T-helper 1 cell treated with Interleukin-12 subunit alpha and Interleukin-12 subunit beta and Interleukin-4 antibody, amounts not matched to agents 30 ng/mL and 1 ng/mL, for 36 hours (primary cell): ENCODE measurements around the gene ITGB1BP1. TPM values are rescaled to one million over a fixed set of nuclear protein-coding genes. Genes with fewer than 3 reads are reported as not detected.

Source experiments
- intact Hi-C: fragments of 100-400 bp; cut with micrococcal nuclease; formaldehyde crosslinking; loops from one replicate; pipeline ENCODE4 v1.15.1; 2024
- total RNA-seq: library from RNA; stranded (reverse); gene quantifications from 2 replicates; pipeline ENCODE4 v1.2.3, GENCODE V29; 2022

Gene ITGB1BP1
- total RNA-seq, result 108 and 114 TPM in 2 replicates

- intact Hi-C loops, result loop anchor here (1.0 to 10.0 kb wide), 19 partner anchors 51 to 1734 kb away; partner anchors contain the start of genes ADAM17, ASAP2, GRHL1 and HPCAL1
Observed at GRCh38 chr2:9423100-9423921, at the start of gene ITGB1BP1, which contains the start of gene CPSF3. Gene ITGB1BP1 (minus strand): TSS chr2:9423528. CDS start chr2:9418697, 4,831 bp downstream. Gene CPSF3 (plus strand): TSS chr2:9423654. CDS start chr2:9423774, 120 bp downstream.

GRCh38 chr2:9472511-9472910, 49.2 kb upstream of the ITGB1BP1 start:
- intact Hi-C loops, result loop anchor here (5.0 to 10.0 kb wide), 2 partner anchors 142 to 975 kb away; partner anchors contain the start of gene ODC1

- intact Hi-C loops, result loop anchor here (5.0 to 10.0 kb wide), 2 partner anchors 144 to 976 kb away; partner anchors contain the start of gene ODC1
Observed at GRCh38 chr2:9471206-9471605, 47.9 kb upstream of the ITGB1BP1 start.

DNA sequence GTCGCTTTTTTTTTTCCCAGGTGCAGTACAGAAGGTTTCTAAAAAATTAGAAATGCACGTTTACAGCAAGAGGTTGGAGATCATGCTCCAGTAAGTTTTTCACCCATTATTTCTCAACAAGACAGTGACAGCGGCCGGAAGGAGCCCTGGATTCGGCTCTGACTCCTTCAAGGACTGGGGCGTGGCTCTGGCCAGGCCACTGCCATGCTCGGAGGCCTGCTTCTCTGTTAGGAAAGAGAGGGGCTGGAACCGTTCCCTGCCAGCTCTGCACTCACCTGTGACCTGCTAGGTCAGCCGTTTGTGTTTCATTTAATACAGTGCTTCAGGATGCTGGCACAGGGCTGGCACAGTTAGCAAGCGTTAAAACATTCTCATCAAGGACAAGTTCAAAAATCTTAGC, 44.4 kb upstream of the ITGB1BP1 start:
- intact Hi-C loops, result no loop called here

GRCh38 chr2:9466147-9466683, 42.9 kb upstream of the ITGB1BP1 start:
- intact Hi-C loops, result no loop called here

DNA sequence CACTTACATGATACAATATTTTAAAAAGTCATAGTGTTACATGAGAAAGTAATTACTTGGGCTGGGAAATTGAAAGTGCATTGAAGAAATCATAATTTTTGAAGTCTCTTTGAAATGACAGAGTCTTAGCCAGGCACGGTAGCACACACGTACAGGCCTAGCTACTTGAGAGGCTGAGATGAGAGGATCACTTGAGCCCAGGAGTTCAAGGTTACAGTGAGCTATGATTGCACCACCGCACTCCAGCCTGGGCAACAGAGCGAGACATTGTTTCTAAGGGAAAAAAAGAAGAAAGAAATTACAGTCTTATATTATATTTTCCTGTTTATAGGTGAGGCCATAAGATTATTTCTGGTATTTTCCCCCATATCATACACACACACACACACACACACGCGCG, 41.8 kb upstream of the ITGB1BP1 start:
- intact Hi-C loops, result no loop called here

DNA sequence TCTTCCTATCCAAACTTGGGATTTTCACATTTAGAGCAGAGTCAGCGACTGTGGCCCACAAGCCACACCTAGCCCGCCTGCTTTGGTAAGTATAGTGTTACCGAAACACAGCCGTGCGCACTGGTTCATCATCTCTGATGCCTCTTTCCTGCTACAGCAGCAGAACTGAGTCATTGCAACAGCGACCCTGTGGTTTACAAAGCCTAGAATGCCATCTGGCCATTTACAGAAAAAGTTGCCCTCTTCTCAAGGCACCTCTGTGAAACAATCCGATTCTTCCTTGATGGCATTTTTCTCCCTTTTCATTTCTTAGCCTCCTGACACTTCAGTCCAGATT, 40.3 kb upstream of the ITGB1BP1 start:
- intact Hi-C loops, result no loop called here

- intact Hi-C loops, result no loop called here
Observed at GRCh38 chr2:9462886-9463697, 39.8 kb upstream of the ITGB1BP1 start.

DNA sequence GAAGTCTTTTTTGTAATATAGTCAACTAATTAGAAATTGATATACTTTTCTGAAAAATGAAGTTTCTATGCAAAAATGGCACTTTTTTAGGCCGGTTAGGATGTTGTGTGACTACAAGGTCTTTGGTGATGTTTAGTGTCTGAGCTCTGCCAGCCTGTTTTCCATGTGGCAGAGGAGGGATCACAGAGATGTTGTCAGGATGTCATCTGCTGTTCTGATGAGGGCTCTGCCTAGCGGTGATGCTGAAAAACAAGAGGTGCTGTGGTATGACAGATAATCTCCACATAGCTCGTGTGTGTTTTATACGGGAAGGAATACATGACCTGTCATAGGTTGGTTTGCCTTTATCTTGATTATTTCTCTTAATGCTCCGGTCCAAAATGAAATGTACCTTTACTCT, 39.0 kb upstream of the ITGB1BP1 start:
- intact Hi-C loops, result no loop called here

DNA sequence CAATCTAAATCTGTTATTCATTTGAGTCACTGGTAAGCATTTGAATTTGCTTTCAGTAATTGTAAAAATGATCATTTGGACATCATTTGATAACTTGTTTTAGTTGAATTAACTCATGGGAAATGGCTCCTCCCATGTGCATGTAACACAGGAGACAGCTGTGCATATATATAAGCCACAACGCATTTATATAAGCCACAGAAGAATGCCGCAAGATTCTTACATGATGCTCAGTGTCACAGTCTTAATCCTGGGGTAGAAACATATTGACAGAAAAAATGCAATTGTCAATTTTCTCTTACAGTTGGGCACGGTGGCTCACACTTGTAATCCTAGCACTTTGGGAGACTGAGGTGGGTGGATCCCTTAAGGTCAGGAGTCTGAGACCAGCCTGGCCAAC, 37.8 kb upstream of the ITGB1BP1 start:
- intact Hi-C loops, result no loop called here

- intact Hi-C loops, result no loop called here
Observed at GRCh38 chr2:9460441-9461017, 37.2 kb upstream of the ITGB1BP1 start.

- intact Hi-C loops, result no loop called here
Observed at GRCh38 chr2:9451231-9451630, 27.9 kb upstream of the ITGB1BP1 start.

DNA sequence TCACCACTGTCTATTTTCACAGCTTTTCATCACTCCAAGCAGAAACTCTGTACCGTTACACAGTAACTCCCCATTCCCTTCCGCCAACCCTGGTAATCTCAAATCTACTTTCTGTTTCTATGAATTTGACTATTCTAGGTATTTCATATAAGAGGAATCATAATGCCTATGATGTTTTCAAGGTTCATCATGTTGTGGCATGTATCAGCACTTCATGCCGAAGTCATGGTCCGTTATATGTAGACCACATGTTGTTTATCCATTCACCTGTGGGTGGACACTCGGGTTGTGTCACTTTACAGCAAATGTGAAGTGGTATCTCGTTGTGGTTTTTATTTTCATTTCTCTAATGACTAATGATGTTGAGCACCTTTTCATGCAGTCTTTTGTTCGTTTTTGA, 21.8 kb upstream of the ITGB1BP1 start:
- intact Hi-C loops, result no loop called here

- intact Hi-C loops, result no loop called here
Observed at GRCh38 chr2:9443526-9443925, 20.2 kb upstream of the ITGB1BP1 start.

- intact Hi-C loops, result no loop called here
Observed at GRCh38 chr2:9441556-9441955, 18.2 kb upstream of the ITGB1BP1 start.

DNA sequence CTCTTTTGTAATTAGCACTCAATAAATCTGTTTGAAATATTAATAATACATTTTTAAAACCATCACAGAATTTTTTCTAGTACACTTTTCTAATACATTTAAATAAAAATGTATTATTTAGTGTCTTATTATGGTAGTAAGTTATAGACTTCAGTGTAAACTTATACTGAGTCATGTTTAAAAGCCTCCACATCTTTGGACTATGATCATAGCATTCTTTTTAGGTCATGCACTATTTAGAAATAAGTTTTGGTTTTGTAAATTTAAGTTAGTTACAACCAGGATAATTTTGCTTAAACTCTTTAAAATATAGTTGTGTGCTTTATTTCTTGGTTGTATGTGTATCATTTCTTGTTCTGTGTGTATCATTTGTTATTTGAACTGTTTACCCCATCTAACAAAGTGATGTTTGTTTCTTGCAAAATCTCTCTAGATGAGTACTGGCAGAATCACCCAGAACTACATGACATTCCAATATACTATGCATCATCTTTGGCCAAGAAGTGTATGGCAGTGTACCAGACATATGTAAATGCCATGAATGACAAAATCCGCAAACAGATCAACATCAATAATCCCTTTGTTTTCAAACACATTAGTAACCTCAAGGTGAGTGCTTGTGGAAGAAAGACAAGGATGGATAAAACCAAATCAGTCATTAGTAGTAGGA, 16.9 kb upstream of the ITGB1BP1 start:
- intact Hi-C loops, result no loop called here

DNA sequence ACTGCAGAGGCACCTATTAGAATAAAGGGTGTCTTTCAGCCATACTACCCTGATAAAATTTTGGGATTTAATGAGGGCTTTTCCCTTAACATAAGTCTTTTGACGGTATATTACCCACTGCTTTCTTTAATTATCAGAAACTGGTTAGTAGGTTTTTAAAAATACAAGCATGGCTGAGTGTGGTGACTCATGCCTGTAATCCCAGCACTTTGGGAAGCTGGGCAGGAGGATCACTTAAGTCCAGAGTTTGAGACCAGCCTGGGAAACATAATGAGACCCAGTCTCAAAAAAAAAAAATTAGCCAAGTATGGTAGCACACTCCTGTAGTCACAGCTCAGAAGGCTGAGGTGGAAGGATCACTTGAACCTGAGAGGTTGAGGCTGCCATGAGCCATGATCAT, 16.2 kb upstream of the ITGB1BP1 start:
- intact Hi-C loops, result no loop called here

DNA sequence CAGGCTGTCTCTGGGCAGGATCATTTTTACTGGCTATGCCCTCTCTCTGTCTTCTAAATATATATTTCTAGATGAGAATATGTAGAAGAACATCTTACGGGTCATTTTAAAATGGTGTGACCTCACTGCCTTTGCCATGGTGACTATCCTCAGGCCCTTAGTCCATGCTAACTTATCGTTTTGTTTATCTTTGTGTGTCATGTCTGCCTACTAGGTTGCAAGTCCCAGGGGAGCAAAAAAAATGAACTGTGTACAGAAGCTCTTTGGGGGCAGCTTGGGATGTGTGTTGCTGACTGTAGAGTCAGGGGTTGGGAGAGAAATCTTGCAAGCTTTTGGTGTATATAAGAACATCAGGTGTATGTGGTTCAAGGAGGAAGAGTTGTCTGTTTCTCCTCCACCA, 11.2 kb upstream of the ITGB1BP1 start:
- intact Hi-C loops, result no loop called here

DNA sequence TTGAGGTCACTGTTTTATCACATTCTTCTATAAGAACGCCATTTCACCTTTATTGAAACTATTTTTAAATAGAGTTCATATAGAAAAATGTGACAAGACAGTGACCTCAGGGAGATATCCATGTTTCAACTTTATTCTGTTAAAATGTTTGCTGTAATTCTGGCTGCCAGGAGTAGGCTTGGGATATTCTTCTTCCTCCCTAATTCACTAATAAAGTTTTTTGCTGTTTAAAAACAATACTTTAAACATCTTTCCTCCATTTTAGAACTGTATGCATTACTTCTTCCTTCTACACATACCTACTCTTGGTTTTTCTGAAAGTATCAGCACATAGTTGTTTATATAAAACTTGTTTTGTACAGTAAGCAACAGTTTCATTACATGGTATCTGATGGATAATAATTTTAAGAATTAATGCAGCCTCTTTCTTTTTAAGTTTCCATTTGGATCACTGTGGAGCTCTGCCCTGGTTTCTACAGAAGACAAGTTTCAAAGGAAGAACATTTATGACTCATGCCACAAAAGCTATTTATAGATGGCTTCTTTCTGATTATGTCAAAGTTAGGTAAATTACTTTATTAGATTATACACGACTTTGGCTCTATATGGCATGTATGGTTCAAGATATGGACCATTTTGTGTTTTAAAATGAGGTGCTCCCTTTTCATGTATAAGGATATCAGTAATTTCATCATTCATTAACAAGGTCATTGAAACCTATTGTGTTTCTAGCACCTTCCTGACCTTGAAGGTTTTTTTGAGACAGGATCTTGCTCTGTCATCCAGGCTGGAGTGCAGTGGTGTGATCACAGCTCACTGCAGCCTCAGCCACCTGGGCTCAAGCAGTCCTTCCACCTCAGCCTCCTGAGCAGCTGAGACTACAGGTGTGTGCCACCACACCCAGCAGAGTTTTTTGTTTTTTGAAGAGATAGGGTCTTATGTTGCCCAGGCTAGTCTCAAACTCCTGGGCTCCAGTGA, 7.3 kb upstream of the ITGB1BP1 start:
- intact Hi-C loops, result no loop called here
